GM21528 (cell line): ENCODE measurements around the gene TBC1D3K.
"Not testable (repeated sequence)": the region's sequence is repeated elsewhere in the genome, so short reads cannot be mapped to it uniquely, and the experiment has no call there.

Experiments used
- ATAC-seq: cut with Tn5 transposase; IDR thresholded peaks from one replicate; pipeline ENCODE4 v1.9.1; 2021; ENCODE audit warnings: mild to moderate bottlenecking, moderate library complexity; ENCODE audit not compliant: unreplicated experiment, low FRiP score

Gene TBC1D3K

DNA sequence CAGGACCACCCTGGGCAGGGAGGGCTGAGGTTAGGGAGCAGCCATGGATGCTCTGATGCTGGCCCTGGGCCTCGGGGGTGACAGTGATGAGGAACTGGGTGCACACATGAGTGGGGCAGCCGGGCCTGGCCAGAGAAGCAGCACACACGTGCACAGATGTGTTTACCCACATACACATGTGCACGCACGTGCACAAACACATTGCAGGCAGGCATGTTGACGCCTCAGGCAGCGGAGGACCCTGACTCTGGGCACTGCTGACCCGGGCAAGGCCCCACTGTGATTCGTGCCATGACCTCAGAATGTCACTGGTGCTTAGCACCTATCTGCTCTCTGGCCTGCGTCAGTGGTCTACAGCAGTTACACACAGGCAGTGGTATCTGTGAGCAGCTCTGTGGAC, at the start of gene TBC1D3K:
TBC1D3K (plus strand) TSS at position 301 of the 400 bp plus-strand sequence. CDS start 1,585 bp downstream, outside the sequence.
- not testable (repeated sequence) for ATAC-seq

DNA sequence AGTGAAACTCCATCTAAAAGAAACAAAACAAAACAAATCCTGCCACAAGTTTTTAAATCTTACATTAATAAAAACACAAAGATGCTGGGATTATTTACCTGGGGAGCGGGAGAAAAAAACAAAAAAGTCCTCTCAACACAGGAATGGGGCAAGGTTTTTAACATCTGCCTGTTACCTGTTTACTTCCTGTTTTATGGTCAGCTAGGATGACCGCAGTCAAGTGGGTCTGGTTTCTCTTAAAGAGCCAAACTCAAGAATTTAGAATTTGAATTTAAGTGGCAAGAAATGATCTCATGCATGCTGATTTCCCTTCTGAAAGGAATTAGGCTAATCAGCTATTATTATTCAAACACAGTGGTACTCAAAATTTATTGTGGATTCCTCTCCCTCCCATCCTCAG, 39.7 kb upstream of the TBC1D3K start:
- ATAC-seq: no peak

DNA sequence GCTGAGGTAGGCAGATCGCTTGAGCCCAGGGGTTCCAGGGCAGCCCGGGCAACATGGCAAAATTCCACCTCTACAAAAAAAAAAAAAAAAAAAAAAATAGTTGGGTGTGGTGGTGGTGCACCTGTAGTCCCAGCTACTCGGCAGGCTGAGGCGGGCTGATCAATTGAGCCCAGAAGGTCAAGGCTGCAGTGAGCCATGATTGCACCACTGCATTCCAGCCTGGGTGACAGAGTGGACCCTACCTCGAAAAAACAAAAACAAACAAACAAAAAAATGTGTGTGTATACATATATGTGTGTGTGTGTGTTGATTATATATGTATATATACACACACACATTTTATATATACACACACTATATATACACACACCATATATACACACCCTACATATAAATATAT, 39.1 kb upstream of the TBC1D3K start:
- no peak for ATAC-seq

GRCh38 chr17:37888881-37889280, 35.3 kb upstream of the TBC1D3K start:
- ATAC-seq: no peak

DNA sequence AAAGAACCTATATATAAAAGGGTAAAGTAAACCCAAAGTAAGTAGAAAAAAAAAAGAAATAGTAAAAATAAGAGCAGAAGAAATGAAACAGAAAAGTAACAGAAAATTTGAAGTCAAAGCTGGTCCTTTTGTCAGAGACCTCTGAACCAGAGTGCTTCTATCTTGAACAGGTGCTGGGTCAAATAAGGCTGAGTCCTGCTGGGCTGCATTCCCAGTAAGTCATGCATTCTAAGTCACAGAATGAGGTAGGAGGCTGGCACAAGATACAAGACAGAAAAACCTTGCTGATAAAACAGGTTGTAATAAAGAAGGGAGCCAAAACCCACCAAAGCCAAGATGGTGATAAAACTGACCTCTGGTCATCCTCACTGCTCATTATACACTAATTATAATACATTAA, 27.3 kb upstream of the TBC1D3K start:
- not testable (repeated sequence) for ATAC-seq
